Stomach (tissue), 4 donors: ENCODE measurements around the gene PPP2R5C.

Source experiments
- EP300 ChIP-seq: sonication (generic); formaldehyde crosslinking; IDR thresholded peaks from one replicate; pipeline ENCODE4 v1.6.1; 2017; ENCODE audit warnings: antibody characterized with exemption
- POLR2A ChIP-seq, 4 donors: fragments of 450-650 bp; IDR thresholded peaks; one replicate each; pipeline ENCODE4 v1.6.1; 2016; ENCODE audit warnings: antibody characterized with exemption in 4 of 4, control low read depth in 2 of 4, mild to moderate bottlenecking in 1 of 4, moderate library complexity in 1 of 4
- POLR2AphosphoS5 ChIP-seq, 3 donors: sonication (generic); formaldehyde crosslinking; IDR thresholded peaks; one replicate each; pipeline ENCODE4 v1.6.1; 2016; ENCODE audit warnings: antibody characterized with exemption in 3 of 3
- TF ChIP-seq, protein P1 (sequence below), 7 experiments: fragments of 450-650 bp in 4 of 7; fragments of 200-600 bp in 3 of 7; sonication (generic) in 3 of 7; IDR thresholded peaks; one replicate each; pipeline ENCODE4 v1.5.1; 2016 to 2019; ENCODE audit warnings: antibody characterized with exemption in 7 of 7, control low read depth in 2 of 7, mild to moderate bottlenecking in 1 of 7

DNA sequence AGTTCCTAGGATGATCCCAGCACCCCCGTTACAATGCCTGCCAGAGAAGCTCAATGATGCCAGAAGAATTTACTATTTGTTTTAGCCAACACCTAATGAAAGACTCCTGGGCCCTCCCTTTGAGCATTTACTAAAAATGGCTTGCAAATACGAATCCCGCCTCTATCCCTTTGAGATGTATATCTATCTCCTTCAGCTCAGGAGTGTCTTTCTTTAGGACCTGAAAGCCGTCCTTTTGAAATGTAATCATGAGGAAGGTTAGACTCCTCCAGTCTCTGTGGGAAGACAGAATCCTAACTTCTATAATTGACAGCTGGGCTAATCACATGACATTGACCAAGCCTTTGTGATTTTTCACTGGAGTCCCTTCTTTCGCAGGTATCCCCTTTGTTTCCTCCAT, 183.7 kb downstream of the PPP2R5C start:
- TF ChIP-seq, protein P1, sequence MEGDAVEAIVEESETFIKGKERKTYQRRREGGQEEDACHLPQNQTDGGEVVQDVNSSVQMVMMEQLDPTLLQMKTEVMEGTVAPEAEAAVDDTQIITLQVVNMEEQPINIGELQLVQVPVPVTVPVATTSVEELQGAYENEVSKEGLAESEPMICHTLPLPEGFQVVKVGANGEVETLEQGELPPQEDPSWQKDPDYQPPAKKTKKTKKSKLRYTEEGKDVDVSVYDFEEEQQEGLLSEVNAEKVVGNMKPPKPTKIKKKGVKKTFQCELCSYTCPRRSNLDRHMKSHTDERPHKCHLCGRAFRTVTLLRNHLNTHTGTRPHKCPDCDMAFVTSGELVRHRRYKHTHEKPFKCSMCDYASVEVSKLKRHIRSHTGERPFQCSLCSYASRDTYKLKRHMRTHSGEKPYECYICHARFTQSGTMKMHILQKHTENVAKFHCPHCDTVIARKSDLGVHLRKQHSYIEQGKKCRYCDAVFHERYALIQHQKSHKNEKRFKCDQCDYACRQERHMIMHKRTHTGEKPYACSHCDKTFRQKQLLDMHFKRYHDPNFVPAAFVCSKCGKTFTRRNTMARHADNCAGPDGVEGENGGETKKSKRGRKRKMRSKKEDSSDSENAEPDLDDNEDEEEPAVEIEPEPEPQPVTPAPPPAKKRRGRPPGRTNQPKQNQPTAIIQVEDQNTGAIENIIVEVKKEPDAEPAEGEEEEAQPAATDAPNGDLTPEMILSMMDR (IDR thresholded peaks at IDR 0.05), result no peak
- TF ChIP-seq POLR2A (IDR thresholded peaks at IDR 0.05) (no peak), EP300 (no peak), POLR2AphosphoS5 (IDR thresholded peaks at IDR 0.05) (no peak)
